GM21367 (cell line): Measurements from ENCODE around the gene HSPA1A.
A peak's percentile ranks its signal among the peaks of the same experiment; 100 is the strongest.
"Not testable (repeated sequence)": the region's sequence is repeated elsewhere in the genome, so short reads cannot be mapped to it uniquely, and the experiment has no call there.

ENCODE experiments used
- ATAC-seq: cut with Tn5 transposase; IDR thresholded peaks from one replicate; pipeline ENCODE4 v1.9.1; 2021; ENCODE audit not compliant: unreplicated experiment

Gene HSPA1A

GRCh38 chr6:31808599-31808998 lies 6.7 kb upstream of the HSPA1A start:
- ATAC-seq: not testable (repeated sequence)

GRCh38 chr6:31811645-31812044 lies 3.7 kb upstream of the HSPA1A start:
- ATAC-seq: no peak

GRCh38 chr6:31813465-31813849 lies 1.9 kb upstream of the HSPA1A start:
- no peak for ATAC-seq

- ATAC-seq: no peak
These were observed 692 bp upstream of the HSPA1A start for GRCh38 chr6:31814677-31815024.

GRCh38 chr6:31817133-31817928 lies 2.0 kb downstream of the HSPA1A start:
- not testable (repeated sequence) for ATAC-seq

- ATAC-seq: not testable (repeated sequence)
These were observed 2.7 kb downstream of the HSPA1A start for GRCh38 chr6:31817929-31818511.

- ATAC-seq: no peak
These were observed 4.5 kb downstream of the HSPA1A start for GRCh38 chr6:31819871-31820299.

- not testable (repeated sequence) for ATAC-seq
These were observed 5.1 kb downstream of the HSPA1A start for GRCh38 chr6:31820399-31820798.

GRCh38 chr6:31821301-31822035 lies 6.1 kb downstream of the HSPA1A start:
- no peak for ATAC-seq

- no peak for ATAC-seq
These were observed 6.9 kb downstream of the HSPA1A start for GRCh38 chr6:31822036-31822821.

- not testable (repeated sequence) for ATAC-seq
These were observed 8.4 kb downstream of the HSPA1A start for GRCh38 chr6:31823592-31824196.

- ATAC-seq: no peak
These were observed 10.2 kb downstream of the HSPA1A start for GRCh38 chr6:31825553-31825952.

- no peak for ATAC-seq
These were observed 11.5 kb downstream of the HSPA1A start for GRCh38 chr6:31826793-31827285.

GRCh38 chr6:31827286-31828079 lies 12.1 kb downstream of the HSPA1A start, which contains the start of gene HSPA1B:
Gene HSPA1B, plus strand, starts transcription at chr6:31827738. Its CDS starts 213 bp downstream, at chr6:31827951.
- peak; percentile 54 for ATAC-seq

- no peak for ATAC-seq
These were observed 14.4 kb downstream of the HSPA1A start for GRCh38 chr6:31829633-31830283.

GRCh38 chr6:31830886-31831335 lies 15.6 kb downstream of the HSPA1A start:
- no peak for ATAC-seq

- no peak for ATAC-seq
These were observed 16.2 kb downstream of the HSPA1A start for GRCh38 chr6:31831350-31832215.
